Lower leg skin (tissue), 4 donors: ENCODE measurements around the gene GPR27. TPM values are rescaled to one million over a fixed set of nuclear protein-coding genes. Genes with fewer than 3 reads are reported as not detected.

Source experiments
- DNase-seq, 2 donors: peaks; one replicate each; pipeline ENCODE4 v3.0.0-alpha.2; 2019; ENCODE audit warnings: low spot score in 2 of 2
- H3K4me3 ChIP-seq: fragments of 200-600 bp; sonication (generic); 2 replicates; pipeline ENCODE4 v1.5.1; 2017; ENCODE audit warnings: mild to moderate bottlenecking, low read depth; ENCODE audit not compliant: poor library complexity, severe bottlenecking
- POLR2A ChIP-seq, 2 donors: fragments of 450-650 bp; IDR thresholded peaks; one replicate each; pipeline ENCODE4 v1.6.1; 2016 to 2017; ENCODE audit warnings: antibody characterized with exemption in 2 of 2, mild to moderate bottlenecking in 1 of 2, moderate library complexity in 1 of 2
- WGBS, 2 donors: methylation state at CpG; one replicate each; pipeline ENCODE4 v1.1.5; 2018; 5-methylcytosine and 5-hydroxymethylcytosine counted together
- intact Hi-C: fragments of 100-400 bp; cut with DNase I; formaldehyde crosslinking; loops from one replicate; pipeline ENCODE4 v1.15.0; 2023; ENCODE audit warnings: low total_unique reads
- total RNA-seq, 4 donors: library from RNA; depleted of rRNA; stranded (reverse); fragments of >200 nt; gene quantifications; one replicate each; pipeline ENCODE4 v1.1.0, GENCODE V29; 2016
- TF ChIP-seq, protein P1 (sequence below), 3 donors: fragments of 450-650 bp; IDR thresholded peaks; one replicate each; pipeline ENCODE4 v1.5.1; 2016; ENCODE audit warnings: antibody characterized with exemption in 3 of 3, mild to moderate bottlenecking in 3 of 3, moderate library complexity in 2 of 3

Gene GPR27
- total RNA-seq, 4 donors from 2014 or later = 1.9 to 4.5 (median 2.5) TPM

DNA sequence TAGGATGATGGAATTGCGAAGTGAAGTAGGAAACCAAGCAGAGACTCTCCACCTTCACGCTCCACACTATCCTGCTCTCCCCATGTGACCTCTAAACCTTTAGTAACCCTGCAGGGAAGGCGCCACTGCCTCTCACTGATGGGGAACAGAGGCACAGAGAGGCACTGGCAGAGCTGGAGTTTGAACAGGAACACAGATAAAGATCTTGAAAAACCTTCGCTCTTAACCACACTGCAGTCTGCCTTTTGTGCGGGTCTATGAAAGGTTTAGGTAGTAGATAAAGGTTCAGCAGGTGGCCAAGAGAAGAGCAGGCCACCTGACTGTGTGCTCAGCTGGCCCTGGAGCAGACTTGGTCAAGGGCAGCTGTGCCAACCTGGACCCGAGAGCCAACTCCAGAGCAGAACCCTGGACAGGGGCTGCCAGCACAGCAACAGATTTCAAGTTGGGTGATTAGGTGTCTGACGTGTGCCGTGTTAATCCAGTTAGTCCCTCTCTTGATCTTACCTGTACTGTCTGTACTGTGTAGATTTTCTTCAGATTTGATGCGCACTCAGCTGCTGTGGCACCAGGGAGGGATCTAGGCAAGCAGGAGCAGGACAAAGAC, 43.6 kb upstream of the GPR27 start:
- DNase-seq = no peak
- H3K4me3 ChIP-seq = no peak overlapping the region
- TF ChIP-seq POLR2A (IDR thresholded peaks at IDR 0.05) = no peak
- TF ChIP-seq, protein P1, sequence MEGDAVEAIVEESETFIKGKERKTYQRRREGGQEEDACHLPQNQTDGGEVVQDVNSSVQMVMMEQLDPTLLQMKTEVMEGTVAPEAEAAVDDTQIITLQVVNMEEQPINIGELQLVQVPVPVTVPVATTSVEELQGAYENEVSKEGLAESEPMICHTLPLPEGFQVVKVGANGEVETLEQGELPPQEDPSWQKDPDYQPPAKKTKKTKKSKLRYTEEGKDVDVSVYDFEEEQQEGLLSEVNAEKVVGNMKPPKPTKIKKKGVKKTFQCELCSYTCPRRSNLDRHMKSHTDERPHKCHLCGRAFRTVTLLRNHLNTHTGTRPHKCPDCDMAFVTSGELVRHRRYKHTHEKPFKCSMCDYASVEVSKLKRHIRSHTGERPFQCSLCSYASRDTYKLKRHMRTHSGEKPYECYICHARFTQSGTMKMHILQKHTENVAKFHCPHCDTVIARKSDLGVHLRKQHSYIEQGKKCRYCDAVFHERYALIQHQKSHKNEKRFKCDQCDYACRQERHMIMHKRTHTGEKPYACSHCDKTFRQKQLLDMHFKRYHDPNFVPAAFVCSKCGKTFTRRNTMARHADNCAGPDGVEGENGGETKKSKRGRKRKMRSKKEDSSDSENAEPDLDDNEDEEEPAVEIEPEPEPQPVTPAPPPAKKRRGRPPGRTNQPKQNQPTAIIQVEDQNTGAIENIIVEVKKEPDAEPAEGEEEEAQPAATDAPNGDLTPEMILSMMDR (IDR thresholded peaks at IDR 0.05) = no peak
- intact Hi-C loops = no loop called here
- 93 to 95% methylated on average over 9 of the region's 9 CpGs for whole genome bisulfite sequencing, 2 donors

DNA sequence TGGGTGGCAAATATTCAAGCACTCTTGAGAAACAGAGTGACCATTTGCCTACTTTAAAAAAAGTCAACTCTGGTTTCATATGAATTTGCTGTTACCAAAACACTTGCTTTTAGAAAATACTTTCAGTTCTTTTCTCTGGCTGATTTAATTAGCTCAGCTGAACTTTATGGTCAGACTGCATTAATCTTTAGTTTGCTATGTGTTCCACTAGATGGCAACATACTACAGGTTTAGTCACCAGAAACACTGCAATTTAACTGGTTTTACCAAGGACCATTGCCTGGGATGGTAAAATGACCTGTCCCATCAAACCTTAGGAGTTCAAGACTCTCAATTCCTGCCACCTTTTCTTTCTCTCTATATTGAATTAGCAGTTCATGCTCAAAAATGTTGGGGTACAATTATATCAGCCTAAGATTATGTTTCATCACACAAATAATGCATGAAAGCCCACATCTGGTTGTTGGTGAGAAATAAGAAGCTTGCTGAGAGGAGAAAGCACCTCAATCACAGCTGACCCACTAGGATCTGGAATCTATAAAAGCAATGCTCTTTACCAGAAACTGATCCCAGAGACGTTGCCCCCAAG, 42.7 kb upstream of the GPR27 start:
- WGBS, 2 donors = 35 to 42% methylated on average over 1 of the region's 1 CpG
- no peak for DNase-seq
- intact Hi-C loops = no loop called here
- H3K4me3 ChIP-seq = no peak overlapping the region
- TF ChIP-seq, protein P1 (IDR thresholded peaks at IDR 0.05) = no peak
- no peak for TF ChIP-seq POLR2A (IDR thresholded peaks at IDR 0.05)

DNA sequence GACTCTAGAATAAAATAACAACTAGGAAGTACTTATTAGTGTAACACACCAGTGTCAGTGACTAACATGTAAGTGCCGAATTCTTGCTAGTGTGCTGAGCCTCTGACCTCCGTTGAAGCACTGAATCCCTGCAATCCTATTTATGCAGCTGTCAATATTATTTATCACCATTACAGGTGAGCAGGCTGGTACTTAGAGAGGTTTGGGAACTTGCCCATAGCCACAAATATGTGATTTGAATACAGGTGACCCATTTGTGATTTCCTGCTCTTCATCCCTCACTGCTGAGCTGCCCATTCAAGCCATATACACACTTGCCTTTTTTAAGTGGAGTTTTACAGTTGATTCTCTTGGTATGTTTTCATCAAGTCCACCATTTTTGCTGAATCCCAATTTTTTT, 40.6 kb upstream of the GPR27 start:
- no peak for TF ChIP-seq POLR2A (IDR thresholded peaks at IDR 0.05)
- TF ChIP-seq, protein P1 (IDR thresholded peaks at IDR 0.05) = no peak
- DNase-seq = no peak
- no peak overlapping the region for H3K4me3 ChIP-seq
- intact Hi-C loops = no loop called here
- 63 to 69% methylated on average over 2 of the region's 2 CpGs for WGBS, 2 donors

DNA sequence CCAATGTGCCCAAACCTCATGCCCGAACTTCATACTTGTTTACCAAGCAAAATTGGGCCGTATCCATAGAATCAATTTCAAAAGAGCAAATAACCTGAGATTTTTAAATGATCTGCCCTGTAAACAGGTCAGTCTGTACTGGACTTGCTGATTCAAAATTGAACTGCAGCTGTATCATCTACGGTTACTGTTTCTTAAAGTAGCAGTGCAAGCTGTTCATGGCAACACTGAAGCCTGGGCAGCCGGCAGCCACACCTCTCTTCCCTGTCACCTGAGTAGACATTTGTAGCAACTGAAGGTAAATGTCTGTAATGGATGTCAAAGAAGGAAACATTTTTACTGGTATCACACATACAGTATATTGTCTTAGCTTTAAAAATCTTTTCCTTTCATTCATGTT, 39.1 kb upstream of the GPR27 start:
- no peak for DNase-seq
- no peak overlapping the region for H3K4me3 ChIP-seq
- TF ChIP-seq, protein P1 (IDR thresholded peaks at IDR 0.05) = no peak
- TF ChIP-seq POLR2A (IDR thresholded peaks at IDR 0.05) = no peak
- WGBS, 2 donors = 77 to 91% methylated on average over 4 of the region's 4 CpGs
- intact Hi-C loops = no loop called here

DNA sequence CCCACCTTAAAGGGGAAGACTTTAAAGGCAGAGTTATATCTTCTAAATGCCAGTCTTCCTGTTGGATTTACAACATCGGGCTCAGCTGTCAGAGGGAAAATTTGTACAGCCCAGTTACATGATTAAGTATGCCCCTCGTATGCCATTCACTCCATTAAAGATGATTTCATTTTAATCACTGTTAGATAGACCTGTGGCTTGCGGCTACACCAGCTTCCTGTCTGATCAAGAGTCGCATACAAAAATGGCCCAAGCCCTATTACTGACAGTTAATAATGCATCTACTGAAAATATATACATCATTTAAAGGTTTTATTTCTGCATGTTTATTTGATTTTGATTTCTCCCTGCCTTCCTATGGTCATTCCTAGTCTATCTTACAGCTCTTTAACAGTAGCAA, 35.6 kb upstream of the GPR27 start:
- intact Hi-C loops = no loop called here
- TF ChIP-seq, protein P1 (IDR thresholded peaks at IDR 0.05) = no peak
- no peak for TF ChIP-seq POLR2A (IDR thresholded peaks at IDR 0.05)
- no peak for DNase-seq
- no peak overlapping the region for H3K4me3 ChIP-seq
- 90% methylated on average over 4 of the region's 4 CpGs for WGBS, 2 donors

DNA sequence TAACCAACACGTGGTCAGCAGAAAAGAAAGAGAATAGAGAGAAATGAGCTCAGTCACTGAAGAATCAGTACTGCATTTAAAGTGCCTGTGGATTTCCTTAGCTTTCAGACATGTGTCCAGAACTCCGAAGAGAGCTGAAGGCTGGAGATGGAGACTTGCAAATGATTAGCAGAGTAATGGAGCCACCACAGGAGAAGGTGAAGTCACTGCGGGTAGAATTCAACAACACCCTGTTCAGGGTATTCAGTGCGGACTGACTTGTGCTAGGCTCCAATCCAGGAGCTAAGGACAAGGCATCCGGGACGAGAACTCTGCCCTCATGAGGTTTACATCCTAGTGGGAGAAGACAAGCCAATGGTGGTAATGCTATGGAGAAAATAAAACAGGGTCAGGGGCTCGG, 32.7 kb upstream of the GPR27 start:
- no peak overlapping the region for H3K4me3 ChIP-seq
- intact Hi-C loops = no loop called here
- no peak for TF ChIP-seq POLR2A (IDR thresholded peaks at IDR 0.05)
- TF ChIP-seq, protein P1 (IDR thresholded peaks at IDR 0.05) = no peak
- 92 to 93% methylated on average over 7 of the region's 7 CpGs for WGBS, 2 donors
- no peak for DNase-seq
